Measurements from ENCODE around the gene HSH2D.
"Not testable (repeated sequence)": the region's sequence is repeated elsewhere in the genome, so short reads cannot be mapped to it uniquely, and the experiment has no call there.

The HSH2D gene, protein sequence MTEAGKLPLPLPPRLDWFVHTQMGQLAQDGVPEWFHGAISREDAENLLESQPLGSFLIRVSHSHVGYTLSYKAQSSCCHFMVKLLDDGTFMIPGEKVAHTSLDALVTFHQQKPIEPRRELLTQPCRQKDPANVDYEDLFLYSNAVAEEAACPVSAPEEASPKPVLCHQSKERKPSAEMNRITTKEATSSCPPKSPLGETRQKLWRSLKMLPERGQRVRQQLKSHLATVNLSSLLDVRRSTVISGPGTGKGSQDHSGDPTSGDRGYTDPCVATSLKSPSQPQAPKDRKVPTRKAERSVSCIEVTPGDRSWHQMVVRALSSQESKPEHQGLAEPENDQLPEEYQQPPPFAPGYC

DNA sequence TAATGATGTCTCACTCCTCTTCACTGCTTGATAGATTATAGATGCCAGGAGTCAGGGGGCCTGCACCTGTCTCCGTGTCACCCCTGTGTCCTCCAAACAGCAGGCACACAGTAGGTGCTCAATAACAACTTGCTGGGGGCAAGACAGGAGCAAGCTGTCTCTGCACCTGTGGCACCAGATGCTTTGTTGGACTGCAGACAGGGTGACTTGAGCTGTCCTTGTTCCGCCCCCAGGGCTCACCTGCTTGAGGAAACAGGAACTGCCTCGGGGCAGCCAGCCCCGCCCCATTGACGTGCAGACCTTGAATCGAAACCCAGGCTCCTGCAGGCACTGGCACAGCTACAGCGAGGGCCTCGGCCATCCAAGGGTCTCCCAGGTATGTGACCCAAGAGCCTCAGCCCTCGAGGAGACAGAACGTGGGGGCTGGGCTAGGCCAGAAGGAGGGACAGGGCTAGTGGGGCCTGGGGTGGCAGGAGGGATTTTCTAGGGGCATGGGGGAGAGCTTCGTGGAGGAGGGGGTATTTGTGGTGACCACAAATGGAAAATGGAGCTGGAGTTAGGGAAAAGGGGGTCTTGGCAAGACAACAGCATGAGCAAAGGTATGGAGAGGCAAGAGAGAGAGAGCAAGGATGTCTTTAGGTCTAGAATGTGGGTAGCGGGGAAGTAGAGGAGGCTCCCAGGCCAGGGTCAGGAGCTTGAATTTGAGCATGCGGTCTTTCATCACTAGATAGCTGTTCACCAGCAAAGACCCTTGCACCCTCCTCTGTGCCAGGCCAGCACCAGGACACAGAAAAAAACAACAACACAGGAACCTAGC is at the start of gene HSH2D:
TSS of gene HSH2D (plus strand) at position 287 of the 817 bp plus-strand sequence. CDS start 5,066 bp downstream, outside the sequence.
- DNase-seq = no peak

GRCh38 chr19:16094360-16095070 is 49.0 kb upstream of the HSH2D start:
- no peak for DNase-seq

- DNase-seq = no peak
Measured at GRCh38 chr19:16095071-16095571, 48.4 kb upstream of the HSH2D start.

GRCh38 chr19:16096280-16096855 is 47.1 kb upstream of the HSH2D start:
- no peak for DNase-seq

DNA sequence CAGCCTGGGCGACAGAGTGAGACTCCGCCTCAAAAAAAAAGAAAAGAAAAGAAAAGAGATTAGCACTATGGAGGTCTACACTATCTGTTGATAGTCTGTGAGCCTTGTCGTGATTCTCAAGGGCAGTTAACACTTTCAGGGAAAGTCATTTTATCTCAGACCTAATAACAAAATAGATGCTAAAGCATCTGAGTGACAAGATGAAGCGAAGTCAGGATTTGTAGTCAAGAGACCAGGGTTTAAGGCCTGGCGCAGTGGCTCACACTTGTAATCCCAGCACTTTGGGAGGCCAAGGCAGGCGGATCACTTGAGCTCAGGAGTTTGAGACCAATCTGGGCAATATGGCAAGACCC is 45.1 kb upstream of the HSH2D start:
- DNase-seq = no peak

DNA sequence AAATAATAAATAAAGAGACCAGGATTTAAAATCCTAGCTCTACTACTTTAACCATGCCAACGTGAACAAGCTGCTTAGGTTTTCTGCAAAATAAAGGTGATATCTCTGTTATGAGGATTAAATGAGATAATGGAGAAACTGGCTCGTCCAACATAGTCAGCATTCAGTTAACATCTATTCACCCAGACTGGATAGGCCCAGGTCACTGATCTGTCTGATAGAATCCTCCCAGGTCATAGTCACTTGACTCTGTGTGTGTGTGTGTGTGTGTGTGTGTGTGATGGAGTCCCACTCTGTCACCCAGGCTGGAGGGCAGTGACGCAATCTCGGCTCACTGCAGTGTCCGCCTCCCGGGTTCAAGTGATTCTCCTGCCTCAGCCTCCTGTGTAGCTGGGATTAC is 44.7 kb upstream of the HSH2D start:
- no peak for DNase-seq

DNA sequence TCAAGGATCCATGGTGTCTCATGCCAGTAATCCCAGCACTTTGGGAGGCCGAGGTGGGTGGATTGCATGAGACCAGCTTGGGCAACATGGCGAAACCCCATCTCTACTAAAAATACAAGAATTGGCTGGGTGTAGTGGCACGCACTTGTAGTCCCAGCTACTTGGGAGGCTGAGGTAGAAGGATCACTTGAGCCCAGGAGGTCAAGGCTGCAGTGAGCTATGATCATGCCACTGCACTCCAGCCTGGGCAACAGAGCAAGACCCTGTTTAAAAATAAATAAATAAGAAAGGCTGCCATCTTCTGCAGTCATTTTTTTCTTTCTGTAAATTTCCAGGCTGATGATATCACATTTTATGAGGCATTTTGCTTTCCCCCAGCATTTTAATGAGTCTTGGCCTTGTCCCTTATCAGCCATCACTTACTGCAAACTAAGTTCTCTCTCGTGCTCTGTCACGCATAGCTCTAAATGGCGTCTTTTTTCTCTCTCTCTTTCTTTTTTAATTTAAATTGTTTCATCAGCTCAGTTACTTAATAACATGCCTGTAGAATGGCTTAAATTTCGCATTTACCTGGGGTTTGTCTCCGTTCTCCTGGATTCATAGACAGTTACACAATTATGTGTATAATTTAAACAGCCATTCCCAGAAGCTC is 44.0 kb upstream of the HSH2D start:
- DNase-seq = not testable (repeated sequence)

GRCh38 chr19:16100524-16100923 is 43.0 kb upstream of the HSH2D start:
- DNase-seq = no peak

DNA sequence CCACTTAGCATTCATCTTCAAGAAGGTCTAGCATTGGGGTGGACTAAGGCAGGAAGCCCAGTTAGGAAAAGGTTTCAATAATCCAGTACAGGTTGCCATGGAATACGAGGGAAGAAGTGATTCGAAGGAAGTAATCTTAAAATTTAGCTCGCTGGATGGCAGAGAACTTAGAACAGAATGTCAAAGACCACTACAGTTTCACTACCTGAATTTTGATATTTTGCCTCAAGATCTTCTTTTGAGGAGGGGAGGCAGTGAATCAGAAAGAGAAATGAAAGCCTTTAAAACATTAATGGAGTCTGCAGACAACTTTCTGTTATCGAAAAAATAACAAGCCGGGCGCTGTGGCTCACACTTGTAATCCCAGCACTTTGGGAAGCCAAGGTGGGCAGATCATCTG is 38.8 kb upstream of the HSH2D start:
- DNase-seq = no peak

DNA sequence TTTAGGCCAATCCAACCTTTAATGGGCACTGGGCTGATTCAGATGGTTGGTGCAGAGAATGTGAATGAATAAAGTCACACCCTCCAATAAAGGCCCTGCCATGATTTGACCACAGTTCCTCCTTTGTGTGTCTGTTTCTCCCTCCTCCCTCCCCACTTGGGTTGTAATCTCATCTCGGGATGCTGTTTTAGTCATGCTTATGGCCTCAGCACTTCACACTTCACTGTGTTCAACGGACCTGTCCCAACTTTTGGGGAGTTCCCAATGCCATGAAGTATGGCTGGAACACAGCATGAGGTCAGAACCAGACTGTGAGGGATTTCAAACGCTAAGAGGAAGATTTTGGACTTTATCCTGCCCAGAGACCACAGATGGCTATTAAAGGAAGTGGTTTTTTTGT is 37.4 kb upstream of the HSH2D start:
- DNase-seq = no peak

DNA sequence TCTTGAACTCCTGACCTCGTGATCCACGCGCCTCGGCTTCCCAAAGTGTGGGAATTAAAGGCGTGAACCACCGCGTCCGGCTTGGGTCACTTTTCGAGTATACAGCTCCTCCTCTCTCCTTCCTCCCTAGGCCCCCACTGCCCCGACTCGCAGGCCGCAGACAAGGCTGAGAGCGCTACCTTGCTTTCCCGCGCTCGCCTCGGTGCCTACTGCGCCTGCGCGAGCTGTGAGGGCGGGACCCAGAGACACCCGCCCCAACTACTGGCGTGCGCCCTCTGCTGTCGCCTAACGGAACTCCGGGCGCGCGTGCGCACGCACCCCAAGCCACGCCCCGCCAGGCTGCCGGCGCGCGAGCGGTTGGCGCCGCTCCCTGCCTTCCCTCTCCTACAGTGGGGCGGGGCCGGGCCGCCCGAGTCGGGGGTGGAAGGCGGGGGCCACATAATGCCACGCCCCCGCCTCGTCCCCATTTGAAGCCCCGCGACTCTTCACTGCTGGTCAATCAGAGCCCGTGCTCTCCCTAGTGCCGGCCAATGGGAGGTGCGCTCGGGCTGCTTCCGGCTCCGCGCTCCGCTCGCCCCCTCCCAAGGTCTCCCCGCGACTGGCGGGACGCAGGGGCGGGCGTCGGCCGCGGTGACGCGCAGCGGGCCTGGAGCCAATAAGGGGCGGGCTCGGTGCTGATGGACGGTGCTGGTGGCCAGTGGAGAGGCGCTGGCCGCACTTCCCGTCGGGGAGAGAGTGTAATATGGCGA is 32.2 kb upstream of the HSH2D start, which contains the start of gene RAB8A:
TSS of gene RAB8A (plus strand) at position 730 of the 749 bp plus-strand sequence. CDS start at position 743, 13 bp downstream.
- peak; percentile 94 for DNase-seq

- DNase-seq = no peak
Measured at GRCh38 chr19:16111909-16112752, 31.4 kb upstream of the HSH2D start.

- DNase-seq = no peak
Measured at GRCh38 chr19:16112778-16113177, 30.7 kb upstream of the HSH2D start.

- DNase-seq = no peak
Measured at GRCh38 chr19:16113727-16114126, 29.8 kb upstream of the HSH2D start.

DNA sequence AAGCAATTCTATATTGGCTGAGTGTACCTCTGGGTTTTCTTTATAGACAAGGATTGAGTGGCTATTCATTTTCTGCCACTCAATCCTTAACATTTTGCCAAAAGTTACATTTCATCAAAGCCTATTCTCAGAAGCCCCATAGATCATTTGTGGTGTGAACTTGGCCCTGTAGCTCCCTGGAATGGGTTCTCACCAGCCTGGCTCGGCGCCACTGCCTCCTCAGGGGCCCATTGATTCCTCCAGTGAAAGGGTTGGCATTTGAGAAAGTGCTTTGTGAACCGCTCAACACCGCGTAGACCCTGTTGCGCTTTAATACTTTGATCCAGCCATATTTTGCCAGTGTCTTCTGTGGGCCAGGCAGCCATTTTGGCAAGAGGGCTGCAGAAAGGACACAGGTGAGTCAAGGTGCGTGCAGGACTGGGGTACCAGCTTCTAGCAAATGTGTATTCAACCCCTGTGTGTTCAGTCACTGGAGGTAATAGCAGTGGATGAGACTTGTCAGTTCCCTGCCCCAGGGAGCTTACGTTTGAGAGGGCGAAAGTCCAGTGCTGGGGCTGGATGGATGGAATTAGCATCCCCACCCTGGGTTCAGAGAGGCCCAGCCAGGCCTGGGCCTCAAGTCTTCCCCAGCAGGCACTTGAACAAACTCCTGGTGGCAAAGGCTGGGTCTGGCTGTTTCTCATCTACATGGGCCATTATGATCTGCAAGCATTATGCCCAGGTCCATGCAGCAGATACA is 28.0 kb upstream of the HSH2D start:
- DNase-seq = no peak

DNA sequence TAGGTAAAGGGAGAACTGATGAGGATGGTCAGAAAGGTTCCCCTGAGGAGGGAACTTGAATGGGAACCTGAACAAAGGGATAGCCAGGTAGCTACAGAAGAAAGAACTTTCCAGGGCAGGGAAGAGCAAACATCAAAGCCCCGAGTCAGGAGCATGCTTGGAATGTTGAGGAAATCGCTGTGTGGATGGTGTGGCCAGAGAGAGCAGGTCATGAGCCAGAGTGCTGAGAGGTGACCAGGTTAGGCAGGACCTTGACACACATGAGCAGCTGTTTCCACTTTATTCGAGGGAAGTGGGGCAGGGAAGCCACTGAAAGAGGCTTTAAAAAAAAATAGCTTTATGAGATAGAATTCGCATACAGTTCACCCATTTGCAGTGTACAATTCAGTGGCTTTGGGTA is 27.4 kb upstream of the HSH2D start:
- DNase-seq = no peak

DNA sequence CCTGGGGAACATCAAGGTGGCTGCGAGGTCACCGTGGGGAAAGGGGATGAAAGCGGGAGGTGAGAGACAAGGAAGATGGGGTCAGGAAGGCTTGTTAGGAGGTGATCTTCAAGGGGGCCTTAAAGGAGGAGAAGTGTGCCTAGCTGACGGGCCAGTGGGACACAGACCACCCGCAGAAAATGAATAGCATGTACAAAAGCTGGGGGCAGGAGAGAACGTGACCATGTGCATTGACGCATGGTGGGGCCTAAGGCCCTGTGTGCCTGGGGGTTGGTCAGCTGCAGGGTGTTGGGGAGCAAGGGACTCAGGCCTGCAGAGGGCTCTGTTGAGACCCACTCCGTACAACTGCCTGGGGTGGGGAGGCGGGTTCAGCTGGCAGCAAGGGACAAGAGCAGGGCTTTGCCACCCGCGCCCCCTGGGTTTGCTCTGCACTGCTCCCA is 25.9 kb upstream of the HSH2D start:
- DNase-seq = no peak

DNA sequence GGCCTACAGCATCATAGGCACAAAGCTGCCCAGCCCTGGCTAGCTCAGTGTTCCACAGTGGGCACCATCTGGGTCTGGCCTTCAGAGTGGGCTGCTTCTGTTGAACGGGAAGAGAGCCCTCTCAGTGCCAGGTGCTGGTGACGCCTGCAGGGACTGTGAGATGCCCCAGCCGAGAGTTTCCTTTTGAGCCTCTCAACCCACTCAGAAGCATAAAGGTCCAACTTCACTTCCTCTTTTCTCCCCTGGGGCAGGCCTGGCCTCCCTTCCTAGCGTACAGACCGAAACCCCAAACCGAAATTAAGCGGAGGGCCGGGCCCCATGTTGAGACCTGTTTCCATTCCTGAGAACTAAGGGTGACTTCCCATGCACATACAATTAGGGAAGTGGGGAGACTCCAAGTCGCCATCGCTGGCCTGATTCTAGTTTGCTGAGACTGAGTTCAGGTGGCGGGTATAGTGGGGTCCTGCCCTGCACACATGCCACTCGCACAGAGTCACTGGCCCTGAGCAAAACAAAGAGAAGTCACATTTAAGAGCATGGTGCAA is 24.9 kb upstream of the HSH2D start:
- DNase-seq = no peak

DNA sequence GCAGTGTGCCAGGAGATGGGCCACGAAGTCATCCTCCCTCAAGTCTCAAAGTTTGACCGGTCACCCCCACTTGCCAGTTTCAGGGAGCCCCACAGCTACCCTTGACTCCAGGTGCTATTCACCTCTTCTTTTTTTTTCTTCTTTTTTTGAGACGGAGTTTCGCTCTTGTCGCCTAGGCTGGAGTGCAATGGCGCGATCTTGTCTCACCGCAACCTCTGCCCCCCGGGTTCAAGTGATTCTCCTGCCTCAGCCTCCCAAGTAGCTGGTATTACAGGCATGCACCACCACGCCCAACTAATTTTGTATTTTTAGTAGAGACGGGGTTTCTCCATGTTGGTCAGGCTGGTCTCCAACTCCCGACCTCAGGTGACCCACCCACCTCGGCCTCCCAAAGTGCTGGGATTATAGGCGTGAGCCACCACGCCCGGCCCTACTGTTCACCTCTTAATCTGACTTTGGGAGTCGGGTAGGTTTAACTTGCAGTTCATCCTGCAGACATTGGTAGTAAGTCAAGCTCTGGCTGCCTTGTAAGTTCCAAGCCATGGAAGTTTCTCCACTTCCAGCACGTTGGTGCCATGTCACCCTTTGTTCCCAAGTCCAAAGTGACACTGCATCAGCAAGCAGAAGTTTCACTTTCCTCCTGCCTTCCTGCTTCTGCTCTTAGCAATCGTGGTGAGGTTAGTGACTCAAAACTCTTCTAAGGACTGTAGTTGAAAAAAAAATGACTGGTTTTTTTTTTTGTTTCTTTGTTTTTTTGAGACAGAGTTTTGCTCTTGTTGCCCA is 24.2 kb upstream of the HSH2D start:
- not testable (repeated sequence) for DNase-seq

Measured in NCI-H1436 treated with DMSO at 0.1 percent for 48 hours (cell line).